HG03342 (cell line): ENCODE results near the gene IFNLR1.

Experiments
- ATAC-seq: cut with Tn5 transposase; IDR thresholded peaks from one replicate; pipeline ENCODE4 v1.9.1; 2021; ENCODE audit warnings: mild to moderate bottlenecking, moderate library complexity; ENCODE audit not compliant: unreplicated experiment

The IFNLR1 gene

DNA sequence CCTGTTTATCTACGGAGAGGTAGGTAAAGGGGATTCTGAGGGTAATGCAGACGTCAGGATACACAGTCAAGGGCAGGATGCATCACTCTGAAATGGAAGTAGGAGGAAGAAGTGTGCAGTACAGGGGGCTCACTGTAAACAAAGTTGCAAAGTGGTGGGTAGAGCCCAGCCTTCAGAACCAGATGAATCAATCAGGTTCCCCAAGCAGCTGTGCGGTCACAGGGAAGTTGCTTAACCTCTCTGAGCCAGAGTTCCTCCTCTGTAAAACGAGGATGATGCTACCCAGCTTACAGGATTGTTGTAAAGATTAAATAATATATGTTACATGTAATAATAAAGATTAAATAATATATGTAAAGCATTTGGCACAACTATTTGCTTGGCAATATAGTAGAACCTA, 61.6 kb downstream of the IFNLR1 start:
- no peak for ATAC-seq

DNA sequence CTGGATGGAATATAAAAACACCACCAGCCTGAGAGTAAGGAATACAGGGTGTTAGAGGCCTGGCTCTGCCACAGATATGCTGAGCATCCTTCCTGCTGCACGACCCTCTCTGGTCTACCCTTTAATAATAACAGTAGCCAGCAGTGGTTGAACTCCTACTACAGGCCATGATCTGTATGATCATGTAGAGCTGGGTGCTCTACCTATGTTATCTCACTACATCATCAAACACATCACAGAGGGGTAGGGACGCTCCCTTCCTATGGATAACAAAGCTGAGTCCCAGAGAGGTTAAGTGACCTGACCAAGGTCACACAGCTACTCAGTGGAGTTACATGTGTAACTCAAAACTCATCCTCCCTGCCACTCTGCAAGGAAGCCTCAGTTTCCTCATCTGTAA, 62.1 kb downstream of the IFNLR1 start:
- no peak for ATAC-seq

DNA sequence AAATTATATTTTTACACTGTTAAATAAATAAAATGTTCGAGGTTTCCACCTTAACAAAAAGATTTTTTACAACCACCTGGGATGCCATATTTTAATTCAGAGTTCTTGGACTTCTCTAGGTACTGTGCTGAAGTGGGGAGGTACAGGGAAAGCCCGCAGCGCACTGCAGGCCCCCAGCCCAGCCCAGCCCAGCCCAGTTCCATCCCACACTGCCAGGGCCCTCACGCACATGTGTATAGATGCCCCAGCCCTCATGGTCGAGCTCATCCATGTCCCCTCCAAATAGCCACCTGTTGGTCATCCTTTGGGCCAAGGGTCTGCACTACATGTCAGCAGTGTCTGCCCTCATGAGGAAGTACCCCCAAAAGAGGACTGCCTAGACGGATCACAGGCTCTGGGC, 63.5 kb downstream of the IFNLR1 start:
- no peak for ATAC-seq

- no peak for ATAC-seq
These were observed 64.3 kb downstream of the IFNLR1 start for GRCh38 chr1:24122776-24123175.

DNA sequence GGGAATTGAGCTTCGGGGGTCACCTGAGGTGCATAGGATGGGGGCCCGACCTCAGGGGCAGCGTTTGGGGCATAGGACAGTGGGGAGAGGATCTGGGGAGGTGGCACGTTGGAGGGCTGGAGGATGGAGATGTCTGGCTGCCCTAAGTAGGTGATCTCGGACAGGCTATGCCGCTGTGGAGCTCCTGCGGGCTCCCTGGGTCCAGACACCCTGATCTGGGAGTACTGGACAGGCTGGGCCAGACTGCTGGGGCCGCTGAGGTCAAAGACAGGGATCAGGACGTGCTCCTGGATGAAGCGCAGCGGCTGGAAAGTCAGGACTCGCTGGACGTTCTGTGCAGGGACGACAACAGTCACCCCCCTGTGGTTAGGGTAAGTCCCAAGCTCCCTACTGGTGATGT, 65.7 kb downstream of the IFNLR1 start:
- ATAC-seq = no peak

DNA sequence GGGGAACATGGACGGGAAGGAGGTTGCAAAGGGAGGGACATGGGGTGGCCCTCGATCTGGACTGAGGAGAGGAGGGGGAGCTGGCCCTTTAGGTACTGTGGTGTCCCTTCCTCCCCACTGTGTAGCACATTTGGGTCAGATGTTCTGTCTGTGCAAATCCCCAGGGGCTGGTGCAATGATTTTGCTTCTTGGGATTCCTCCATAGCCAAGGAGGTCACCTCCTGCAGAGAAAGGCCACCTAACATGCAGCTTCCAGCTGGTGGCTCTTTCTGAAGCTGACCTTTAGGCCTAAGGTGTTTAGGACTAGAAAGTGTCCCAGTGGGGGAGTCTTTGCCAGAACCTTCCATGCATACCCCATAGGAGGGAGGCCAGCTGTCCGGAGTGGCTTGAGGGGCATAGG, 66.1 kb downstream of the IFNLR1 start:
- ATAC-seq = no peak

- no peak for ATAC-seq
These were observed 67.0 kb downstream of the IFNLR1 start for GRCh38 chr1:24119859-24120756.

- ATAC-seq = no peak
These were observed 67.6 kb downstream of the IFNLR1 start for GRCh38 chr1:24119489-24119858.

- no peak for ATAC-seq
These were observed 68.5 kb downstream of the IFNLR1 start for GRCh38 chr1:24118410-24119242.

DNA sequence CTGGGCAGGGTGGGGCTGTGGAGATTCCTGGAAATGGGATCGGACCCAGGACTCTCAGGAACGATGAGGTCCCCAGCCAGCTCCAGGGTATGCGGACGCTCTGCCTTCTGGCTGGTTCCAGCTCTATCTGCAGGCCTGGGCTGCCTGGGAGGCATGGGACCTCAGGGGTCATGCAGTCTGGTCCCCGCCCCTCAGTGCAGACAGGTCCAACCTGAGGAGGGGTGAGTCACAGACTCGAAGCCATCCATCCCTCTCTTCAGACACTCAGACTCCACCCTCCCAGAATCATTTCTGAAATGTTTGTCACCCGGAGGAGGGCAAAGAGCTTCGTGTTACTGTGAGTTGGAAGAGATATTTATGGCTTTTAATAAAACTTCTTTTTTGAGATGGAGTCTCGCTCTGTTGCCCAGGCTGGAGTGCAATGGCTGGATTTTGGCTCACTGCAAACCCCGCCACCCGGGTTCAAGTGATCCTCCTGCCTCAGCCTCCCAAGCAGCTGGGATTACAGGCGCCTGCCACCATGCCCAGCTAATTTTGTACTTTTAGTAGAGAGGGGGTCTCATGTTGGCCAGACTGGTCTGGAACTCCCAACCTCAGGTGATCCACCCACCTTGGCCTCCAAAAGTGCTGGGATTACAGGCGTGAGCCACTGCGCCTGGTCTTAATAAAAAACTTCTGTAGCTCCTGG, 69.2 kb downstream of the IFNLR1 start:
- ATAC-seq = no peak

DNA sequence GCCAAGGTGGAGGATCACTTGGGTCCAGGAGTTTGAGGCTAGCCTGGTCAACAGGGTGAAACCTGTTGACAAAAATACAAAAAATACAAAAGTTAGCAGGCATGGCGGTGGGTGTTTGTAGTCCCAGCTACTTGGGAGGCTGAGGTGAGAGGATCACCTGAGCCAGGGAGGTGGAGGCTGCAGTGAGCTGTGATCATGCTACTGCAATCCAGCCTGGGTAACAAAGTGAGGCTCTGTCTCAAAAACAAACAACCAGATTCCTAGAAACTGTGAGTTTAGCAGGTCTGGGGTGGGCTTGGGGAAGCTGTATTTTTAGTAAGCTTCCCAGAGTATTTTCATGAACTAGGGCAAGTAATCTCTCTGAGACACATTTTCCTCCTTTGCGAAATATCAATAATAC, 70.0 kb downstream of the IFNLR1 start:
- no peak for ATAC-seq

- ATAC-seq = no peak
These were observed 72.3 kb downstream of the IFNLR1 start for GRCh38 chr1:24114753-24115152.

GRCh38 chr1:24113641-24114033, 73.5 kb downstream of the IFNLR1 start:
- ATAC-seq = no peak

GRCh38 chr1:24111996-24112779, 74.9 kb downstream of the IFNLR1 start, which contains the start of gene MYOM3:
MYOM3 (minus strand) TSS chr1:24112135; CDS start chr1:24108636, 3,499 bp downstream.
- no peak for ATAC-seq

GRCh38 chr1:24111262-24111995, 75.7 kb downstream of the IFNLR1 start:
- ATAC-seq = no peak

GRCh38 chr1:24110642-24111261, 76.3 kb downstream of the IFNLR1 start:
- no peak for ATAC-seq

- no peak for ATAC-seq
These were observed 77.2 kb downstream of the IFNLR1 start for GRCh38 chr1:24109686-24110475.

DNA sequence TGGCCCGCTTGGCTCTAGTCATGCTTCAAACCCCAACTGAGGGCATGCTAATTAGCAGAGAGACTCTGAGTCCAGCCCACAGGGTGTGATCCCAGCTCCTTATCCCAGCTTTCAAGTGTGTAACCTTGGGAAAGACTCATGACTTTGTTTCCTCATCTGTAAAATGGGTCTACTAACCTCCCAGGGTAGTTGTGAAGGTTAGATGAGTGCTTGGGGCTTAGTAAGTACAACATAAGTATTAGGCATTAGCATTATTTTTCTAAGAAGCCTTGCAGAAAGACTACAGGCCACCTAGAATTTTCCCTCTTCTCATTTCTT, 78.0 kb downstream of the IFNLR1 start:
- ATAC-seq = no peak
